ENCODE results near the gene C1QTNF12. TPM values are rescaled to one million over a fixed set of nuclear protein-coding genes. Genes with fewer than 3 reads are reported as not detected.

Gene C1QTNF12
- total and polyA plus RNA-seq, 2 of the 8 experiments (the other 6 are each of a cell fraction or from before 2014, with no cell fraction given), result 2.1 to 3.7 TPM

- Histone ChIP-seq H3K18ac (ENCODE audit: extremely low read depth, low read length) (no peak overlapping the region), H3K4me1 (replicated peaks in 1 of 4; ENCODE audit: control insufficient read depth in 3 of 4, insufficient read depth in 4 of 4, low read length in 3 of 4) (peaks cover 0 to 3% (median 0%) of the 10 kb centered on the region in 4 experiments; a peak in 1 of 7 replicates), H3K4ac (replicated peaks; ENCODE audit: insufficient read length, low read depth, low read length) (no peak overlapping the region), H3K23me2 (ENCODE audit: low read depth, low read length) (peaks cover 7% of the 10 kb centered on the region), H3K27me3 (replicated peaks in 1 of 4; ENCODE audit: control insufficient read depth in 3 of 4, extremely low read depth in 1 of 4, insufficient read depth in 3 of 4, low read length in 3 of 4) (no peaks in the 10 kb centered on the region), H3K79me2 (ENCODE audit: control insufficient read depth in 1 of 2, insufficient read depth in 2 of 2, low read length in 2 of 2) (peaks cover 6 to 39% of the 10 kb centered on the region in 2 experiments; a peak in 3 of 4 replicates), H2AFZ (ENCODE audit: low read length) (no peak overlapping the region), H4K8ac (ENCODE audit: extremely low read depth, insufficient read depth, low read length) (no peak overlapping the region), H3K23ac (ENCODE audit: insufficient read length) (no peak overlapping the region), H2BK5ac (ENCODE audit: low read depth, low read length) (no peak overlapping the region), H3K36me3 (ENCODE audit: control insufficient read depth in 2 of 4, insufficient read depth in 4 of 4, low read length in 3 of 4) (peaks cover 4 to 30% (median 15%) of the 10 kb centered on the region in 4 experiments; a peak in 7 of 8 replicates), H3K9me3 (ENCODE audit: insufficient read depth in 2 of 2, low read depth in 1 of 2, low read length in 1 of 2) (no peaks in the 10 kb centered on the region), H2BK12ac (ENCODE audit: low read depth, low read length) (no peak overlapping the region), H2BK120ac (replicated peaks; ENCODE audit: low read depth, low read length) (no peak overlapping the region), H2BK20ac (ENCODE audit: low read length) (no peak overlapping the region), H4K20me1 (replicated peaks in 1 of 2; ENCODE audit: control insufficient read depth in 1 of 2, insufficient read depth in 2 of 2, low read length in 2 of 2) (peaks cover 5 to 31% of the 10 kb centered on the region in 2 experiments), H3K79me1 (ENCODE audit: low read depth, low read length) (peaks cover 37% of the 10 kb centered on the region), H2BK15ac (ENCODE audit: low read length) (no peak overlapping the region), H4K91ac (replicated peaks; ENCODE audit: insufficient read length, low read length) (no peak overlapping the region), H3K4me3 (ENCODE audit: extremely low read depth in 1 of 4, insufficient read depth in 2 of 4, low read depth in 3 of 4, low read length in 4 of 4) (no peak overlapping the region), H3K27ac (ENCODE audit: low read depth, low read length) (no peak overlapping the region), H3K14ac (ENCODE audit: insufficient read length) (no peak overlapping the region), H2AK5ac (ENCODE audit: low read depth, low read length) (no peak overlapping the region), H3K9ac (replicated peaks in 1 of 4; ENCODE audit: extremely low read depth in 1 of 4, low read depth in 3 of 4, low read length in 3 of 4) (no peak overlapping the region), H3K56ac (replicated peaks; ENCODE audit: insufficient read length, low read depth, low read length) (no peak overlapping the region), H4K5ac (ENCODE audit: insufficient read length, low read depth, low read length) (no peak overlapping the region), H3K4me2 (ENCODE audit: insufficient read depth in 1 of 2, low read depth in 2 of 2, low read length in 2 of 2) (no peak overlapping the region)
- FAIRE-seq (no peak), DNase-seq (ENCODE audit: low read depth in 1 of 2, low spot score in 2 of 2) (no peak)
- WGBS, 2 experiments (ENCODE audit: extremely low coverage in 1 of 2, insufficient coverage in 1 of 2, insufficient read length in 1 of 2, insufficient replicate concordance in 2 of 2, low coverage in 1 of 2, low lambda C conversion rate in 2 of 2, missing lambda C conversion rate in 1 of 2), result 92% methylated on average over 23 of the region's 44 CpGs; no CpG with 5 or more reads in 1 of the 2 experiments
- CTCF ChIA-PET (ENCODE audit: partially characterized antibody), result interaction anchor here (0.8 to 6.2 kb wide), 6 partner anchors 11 to 194 kb away, joined by 3 to 28 read pairs (median 4); no protein-coding TSS in a partner anchor
- POLR2A ChIA-PET (ENCODE audit: partially characterized antibody), result interaction anchor here (0.6 to 3.1 kb wide), 4 partner anchors 11 to 167 kb away, joined by 3 to 15 read pairs (median 4); no protein-coding TSS in a partner anchor
Observed at GRCh38 chr1:1226566-1227362, 19.8 kb downstream of the C1QTNF12 start.
